Measurements from ENCODE around the gene KRTAP10-5.

KRTAP10-5 gene

DNA sequence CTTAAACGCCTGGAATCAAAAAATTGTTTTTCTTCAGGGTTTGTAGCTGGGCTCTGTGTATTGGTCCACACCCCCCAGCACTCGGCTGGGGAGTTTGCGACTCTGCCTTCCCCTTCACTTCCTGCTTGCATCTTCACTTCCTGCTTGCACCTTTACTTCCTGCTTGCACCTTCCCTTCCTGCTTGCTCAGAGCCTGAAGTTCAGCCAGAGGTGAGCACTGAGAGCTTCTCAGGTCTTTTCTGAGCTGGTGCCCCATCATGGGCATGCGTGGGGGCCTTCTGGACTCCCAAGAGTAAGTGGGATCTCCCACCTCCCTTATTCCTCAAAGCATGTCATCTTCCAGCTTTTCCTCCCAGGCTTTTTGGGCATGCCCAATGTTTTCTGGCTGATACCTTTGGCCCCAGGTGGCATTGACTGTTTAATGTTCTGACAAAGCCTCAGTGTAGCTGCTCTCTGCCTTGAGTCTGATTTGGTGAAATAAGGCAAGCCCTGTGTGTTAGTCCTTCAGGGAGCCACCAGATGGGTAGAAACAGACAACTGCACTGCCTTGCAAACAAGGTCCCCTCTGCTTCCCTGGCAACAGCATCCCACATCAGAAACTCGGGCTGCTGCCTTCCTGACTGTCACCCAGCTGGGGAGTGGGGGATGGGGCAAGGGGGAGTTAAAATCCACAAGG lies 32.6 kb downstream of the KRTAP10-5 start:
- no peak for DNase-seq

DNA sequence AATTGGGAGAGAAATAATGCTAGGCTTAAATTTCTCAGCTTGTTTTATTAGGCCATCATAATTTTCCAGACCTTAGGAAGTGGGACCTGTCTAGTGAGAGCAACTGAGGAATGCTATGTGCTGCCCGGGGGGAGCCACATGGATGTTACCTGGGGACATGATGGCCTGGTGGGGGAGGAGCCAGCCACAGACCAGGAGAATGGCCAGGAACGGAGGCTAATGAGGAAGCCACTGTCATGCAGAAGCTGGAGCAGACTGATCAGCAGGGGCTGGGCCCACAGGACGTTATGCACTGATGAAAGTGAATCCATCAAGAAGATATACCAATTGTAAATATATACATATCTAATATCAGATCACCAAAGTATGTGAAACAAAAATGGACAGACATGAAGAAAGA lies 35.8 kb downstream of the KRTAP10-5 start:
- DNase-seq = no peak

DNA sequence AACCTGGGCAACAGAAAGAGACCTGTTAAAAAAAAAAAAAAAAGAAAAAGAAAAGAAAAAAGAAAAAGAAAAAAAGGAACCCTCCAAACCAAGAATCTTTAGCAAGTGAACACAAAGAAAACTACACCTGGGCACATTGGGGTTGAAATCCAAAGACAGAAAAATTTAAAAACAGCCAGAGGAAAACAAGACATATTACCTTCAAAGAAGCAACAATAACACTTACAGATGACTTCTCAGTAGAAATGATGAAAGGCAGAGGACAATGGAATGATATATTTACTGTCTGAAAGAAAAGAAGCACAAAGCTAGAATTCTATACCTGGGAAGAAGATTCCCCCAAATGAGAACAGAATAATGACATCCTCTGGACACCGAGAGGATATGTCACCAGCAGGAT lies 37.7 kb downstream of the KRTAP10-5 start:
- no peak for DNase-seq

DNA sequence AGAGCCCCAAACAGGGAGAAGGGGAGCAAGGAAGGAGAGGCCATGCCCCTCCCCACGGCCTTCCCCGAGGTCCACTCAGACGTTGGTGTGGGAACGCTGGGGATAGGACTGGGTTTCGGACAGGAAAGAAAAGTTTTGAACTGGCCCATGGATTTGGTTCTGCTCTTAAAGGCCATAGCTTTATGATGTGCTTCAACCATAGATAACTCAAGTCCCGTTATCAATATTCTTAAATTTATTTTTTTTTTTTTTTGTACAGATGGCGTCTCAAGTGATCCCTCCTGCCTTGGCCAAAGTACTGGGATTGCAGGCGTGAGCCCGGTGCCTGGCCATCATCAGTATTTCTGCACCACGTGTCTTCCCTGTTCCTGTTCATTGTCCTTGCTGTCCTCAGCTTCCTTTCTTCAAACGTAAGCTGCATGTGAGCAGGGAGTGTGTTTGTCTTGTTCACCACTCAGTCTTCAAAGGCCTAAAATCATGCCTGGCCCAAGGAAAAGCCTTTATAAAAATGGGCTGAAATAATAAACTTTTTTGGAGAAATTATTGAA lies 39.6 kb downstream of the KRTAP10-5 start:
- no peak for DNase-seq

DNA sequence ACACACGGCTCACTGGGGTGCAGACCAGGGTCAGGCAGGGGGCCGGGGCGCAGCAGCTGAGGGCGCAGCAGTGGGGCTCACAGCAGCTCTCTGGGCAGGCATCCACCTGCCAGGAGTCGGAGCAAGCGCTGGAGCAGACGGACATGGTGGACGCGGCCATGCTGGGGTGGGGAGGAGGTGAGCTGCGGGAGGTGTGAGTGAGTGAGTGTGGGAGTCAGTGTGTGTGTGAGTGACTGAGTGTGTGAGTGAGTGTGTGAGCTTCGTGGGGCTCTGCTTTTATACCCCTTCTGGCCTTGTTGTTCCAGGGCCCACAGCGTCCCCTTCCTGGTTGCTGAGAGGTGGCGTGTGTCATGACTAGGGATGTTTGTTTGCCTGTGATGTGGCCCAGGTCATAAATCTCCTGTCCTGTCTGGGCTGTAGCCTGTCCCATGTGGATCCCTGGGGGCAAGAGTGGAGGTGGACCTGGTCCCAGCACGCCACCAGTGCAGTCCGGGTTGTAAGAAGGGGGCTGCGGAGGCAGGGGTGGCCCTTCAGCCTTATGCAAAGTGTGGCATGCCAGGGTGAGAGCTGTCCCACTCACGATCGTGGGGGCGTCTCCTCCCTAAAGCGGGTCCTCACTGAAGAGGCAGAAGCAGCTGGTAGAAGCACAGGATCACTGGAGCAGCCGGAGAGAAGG lies 40.3 kb downstream of the KRTAP10-5 start, which contains the start of gene KRTAP10-1:
Gene KRTAP10-1 (minus strand): TSS at position 205 of the 676 bp plus-strand sequence. CDS start 45 bp downstream, at position 160.
- no peak for DNase-seq

DNA sequence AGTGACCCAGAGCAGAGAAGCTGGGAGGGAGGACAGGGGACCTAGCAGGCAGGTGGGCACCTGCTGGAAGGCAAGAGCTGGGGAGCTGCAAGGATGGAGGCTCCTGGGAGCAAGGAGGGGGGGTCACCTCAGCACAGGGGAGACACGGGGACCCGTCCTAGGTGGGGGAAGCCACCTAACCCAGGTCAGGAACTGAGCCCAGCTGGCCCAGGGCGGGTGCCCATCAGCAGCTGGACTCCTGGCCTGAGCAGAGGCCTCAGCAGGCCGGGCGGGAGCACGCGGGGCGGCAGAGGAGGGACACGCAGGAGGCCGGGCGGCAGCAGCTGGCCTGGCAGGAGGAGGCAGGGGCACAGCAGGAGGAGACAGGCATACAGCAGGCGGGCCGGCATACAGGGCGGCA lies 41.4 kb downstream of the KRTAP10-5 start:
- DNase-seq = no peak

DNA sequence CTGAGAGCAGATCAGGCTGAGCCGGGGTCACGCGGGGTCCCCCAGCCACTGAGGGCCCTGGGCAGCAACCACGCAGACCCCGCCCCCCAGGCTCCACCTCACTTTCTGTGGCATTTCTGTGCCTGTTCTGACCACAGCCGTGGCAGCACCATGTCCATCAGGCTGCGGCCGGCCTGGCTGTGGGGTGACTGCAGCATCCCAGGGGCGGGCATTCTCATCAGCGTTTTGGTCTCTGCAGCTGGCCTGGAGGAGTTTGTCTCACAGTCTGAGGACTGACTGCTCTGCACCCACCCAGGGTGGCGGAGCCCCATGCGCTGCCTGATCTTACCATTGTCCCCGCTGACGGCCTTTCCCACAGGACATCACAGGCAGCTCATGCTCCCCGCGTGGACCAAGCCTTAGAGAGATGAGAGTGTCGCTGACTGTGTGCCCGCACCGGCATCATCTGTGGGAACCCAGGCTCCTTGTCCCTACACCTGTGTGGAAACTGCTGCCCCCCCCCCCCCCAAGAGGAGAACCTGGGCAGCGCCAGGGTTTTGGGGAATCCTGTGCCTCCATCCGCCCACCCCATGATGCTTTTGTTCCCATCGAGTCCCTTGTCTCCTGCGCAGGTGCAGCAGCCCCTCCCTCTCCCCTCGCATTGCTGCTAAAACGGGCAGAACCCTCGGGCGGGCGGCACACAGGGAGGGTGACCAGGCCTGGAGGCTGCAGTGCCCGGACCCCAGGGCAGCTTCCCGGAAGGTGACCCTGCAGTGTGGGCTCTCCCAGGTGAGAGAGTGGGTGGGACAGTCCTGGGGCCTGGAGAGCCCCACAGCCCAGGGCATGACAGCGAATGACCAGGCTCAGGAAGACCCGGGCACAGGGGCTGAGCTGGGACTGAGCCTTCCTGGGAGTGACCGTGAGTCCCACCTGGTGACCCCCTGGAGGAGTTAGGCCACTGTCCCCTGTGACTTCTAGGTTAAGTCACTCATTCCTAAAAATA lies 42.2 kb downstream of the KRTAP10-5 start:
- no peak for DNase-seq

DNA sequence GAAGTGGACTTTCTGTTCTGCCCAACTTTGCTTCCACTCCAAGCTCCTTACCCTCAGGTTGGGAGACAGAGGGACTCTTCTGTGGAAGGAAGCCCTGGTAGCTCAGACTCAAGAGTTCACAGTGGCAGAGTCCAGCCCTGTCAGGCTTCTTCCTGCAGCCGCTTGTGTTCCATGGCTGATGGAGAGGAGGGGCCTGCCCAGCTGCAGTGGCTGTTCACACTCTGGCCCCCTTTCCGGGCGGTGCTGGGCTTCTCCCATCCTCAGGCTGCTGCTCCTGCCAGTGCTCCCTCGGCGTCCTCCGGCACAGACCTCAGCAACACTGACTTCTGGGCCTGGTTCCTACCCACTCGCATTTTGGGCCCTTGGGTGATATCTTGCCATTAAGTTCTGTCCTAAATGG lies 44.4 kb downstream of the KRTAP10-5 start:
- DNase-seq = no peak

DNA sequence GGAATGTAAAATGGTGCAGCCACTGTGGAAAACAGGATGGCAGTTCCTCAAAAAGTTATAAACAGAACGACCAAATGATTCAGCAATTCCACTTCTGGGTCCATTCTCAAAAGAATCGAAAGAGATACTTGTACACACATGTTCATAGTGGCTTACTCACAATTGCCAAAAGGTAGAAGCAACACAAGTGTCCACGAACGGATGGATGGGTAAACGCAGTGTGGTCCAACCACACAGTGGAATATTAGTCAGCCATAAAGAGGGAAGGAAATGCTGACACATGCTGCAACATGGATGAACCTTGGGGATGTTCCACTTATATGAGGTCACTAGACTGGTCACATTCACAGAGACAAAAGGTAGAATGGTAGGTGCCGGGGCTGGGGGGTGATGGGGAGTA lies 45.7 kb downstream of the KRTAP10-5 start:
- DNase-seq = no peak

DNA sequence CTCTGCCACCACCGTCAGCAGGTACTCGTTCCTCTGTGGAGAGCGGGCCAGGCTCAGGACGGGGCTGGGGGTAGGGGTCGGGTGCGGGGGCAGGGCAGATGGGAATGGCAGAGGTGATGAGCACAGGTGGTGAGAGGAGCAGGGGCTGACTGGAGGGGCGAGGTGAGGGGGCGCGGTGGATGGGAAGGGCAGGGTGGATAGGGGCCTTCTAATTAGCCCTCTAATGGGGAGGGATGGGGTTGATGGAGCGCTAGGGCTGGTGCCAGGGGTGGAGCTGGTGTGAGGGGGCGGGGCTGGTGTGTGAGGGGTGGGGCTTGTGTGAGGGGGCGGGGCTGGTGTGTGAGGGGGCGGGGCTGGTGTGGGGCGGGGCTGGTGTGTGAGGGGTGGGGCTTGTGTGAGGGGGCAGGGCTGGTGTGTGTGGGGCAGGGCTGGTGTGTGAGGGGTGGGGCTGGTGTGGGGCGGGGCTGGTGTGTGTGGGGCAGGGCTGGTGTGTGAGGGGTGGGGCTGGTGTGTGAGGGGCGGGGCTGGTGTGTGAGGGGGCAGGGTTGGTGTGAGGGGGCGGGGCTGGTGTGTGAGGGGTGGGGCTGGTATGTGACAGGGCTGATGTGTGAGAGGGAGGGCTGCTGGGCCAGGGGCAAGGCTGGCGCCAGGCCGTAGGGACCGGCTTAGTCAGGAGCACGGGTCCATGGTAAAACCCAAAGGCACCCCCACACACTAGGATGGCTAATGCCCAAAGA lies 46.3 kb downstream of the KRTAP10-5 start:
- no peak for DNase-seq

DNA sequence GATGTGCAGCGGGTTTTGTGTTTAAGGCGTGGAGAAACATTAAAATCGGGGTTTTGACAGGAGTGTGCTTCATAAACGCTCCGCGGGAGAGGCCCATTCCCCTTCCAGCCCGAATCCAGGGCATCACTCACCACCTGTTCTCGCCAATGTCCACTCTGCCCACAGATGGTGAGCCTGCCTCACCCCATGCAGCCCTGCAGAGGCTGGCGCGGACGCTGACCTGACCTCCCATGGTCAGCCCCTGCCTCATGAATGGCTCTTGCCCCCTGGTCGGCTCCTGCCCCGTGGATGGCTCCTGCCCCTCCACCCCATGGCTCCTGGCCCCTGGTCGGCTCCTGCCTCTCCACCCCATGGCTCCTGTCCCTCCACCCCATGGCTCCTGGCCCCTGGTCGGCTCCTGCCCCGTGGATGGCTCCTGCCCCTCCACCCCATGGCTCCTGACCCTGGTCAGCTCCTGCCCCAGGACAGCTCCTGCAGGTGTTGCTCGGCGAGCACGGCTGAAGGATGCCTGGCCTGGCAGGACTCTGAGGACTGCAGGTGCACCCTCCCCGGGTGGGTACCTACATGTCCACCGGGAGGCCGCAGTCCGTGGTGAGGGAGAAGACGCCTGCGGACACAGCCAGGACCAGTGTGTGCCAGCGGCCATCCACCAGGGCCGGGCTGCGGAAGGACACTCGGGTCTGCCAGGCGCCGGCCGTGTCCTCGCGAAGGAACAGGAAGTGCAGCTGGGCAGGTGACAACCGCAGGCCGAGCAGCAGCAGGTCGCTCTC lies 47.1 kb downstream of the KRTAP10-5 start:
- no peak for DNase-seq

DNA sequence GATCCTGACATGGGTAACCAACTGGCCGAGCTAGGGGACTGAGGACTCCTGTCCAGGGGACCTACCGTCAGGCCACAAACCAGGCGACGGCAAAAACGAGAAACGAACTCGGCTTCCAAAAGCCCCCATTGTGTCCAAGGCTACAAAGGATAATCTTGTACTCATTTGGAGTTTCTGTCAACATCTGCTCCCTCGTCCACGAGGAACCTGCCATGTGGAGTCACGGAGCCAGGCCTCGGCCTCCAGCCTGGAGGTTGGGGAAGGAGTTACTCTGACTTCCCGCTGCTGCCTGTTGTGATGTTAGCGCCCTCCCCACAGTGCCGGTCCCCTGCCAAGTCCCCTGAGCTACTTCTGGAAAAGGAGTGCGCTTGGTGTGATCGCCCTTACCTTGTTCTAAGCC lies 47.7 kb downstream of the KRTAP10-5 start:
- no peak for DNase-seq

DNA sequence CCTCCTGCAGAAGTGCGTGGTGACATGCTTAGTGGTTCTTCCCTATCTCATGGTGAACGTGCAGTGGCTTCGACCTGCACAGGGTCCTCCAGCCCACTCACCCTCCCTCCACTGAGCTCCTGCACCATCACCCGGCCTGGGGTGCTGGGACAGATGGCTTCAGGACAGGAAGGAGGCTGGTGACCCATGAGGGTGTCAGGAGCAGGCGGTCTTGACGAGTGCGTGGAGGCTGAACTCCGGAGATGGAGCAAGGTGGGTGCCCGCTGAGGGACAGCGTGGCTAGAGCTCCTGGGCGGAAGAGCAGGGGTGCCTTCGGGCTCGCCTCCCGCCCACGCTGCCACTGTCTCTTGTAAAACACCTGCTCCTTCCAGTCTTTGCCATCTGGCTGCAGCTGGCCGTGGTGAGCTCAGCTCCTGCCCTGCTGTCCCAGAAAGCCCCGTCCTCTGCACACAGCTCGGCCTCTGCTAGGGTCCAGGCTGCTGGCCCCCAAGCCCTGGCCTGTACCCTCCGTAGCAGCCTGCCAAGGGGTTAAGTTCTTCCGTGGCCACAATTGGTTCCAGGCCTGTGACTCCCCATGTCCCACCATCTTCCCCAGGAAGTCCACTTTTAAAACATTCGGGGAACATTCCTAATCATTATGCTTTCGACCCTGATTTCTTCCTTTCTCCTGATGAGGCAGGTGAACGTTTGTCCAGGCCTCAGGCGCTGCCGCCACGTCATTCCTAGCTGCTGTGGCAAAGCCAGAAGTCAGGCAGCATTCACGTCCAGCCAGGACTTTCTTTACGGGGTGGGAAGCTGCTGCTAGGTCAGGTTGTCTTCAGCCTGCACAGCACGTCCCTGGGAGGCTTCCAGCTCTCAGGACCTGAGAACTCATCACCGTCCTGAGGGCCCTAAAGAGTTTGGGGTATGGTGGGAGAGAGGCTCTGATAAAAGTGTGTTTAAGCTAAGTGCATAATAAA lies 48.5 kb downstream of the KRTAP10-5 start:
- no peak for DNase-seq

DNA sequence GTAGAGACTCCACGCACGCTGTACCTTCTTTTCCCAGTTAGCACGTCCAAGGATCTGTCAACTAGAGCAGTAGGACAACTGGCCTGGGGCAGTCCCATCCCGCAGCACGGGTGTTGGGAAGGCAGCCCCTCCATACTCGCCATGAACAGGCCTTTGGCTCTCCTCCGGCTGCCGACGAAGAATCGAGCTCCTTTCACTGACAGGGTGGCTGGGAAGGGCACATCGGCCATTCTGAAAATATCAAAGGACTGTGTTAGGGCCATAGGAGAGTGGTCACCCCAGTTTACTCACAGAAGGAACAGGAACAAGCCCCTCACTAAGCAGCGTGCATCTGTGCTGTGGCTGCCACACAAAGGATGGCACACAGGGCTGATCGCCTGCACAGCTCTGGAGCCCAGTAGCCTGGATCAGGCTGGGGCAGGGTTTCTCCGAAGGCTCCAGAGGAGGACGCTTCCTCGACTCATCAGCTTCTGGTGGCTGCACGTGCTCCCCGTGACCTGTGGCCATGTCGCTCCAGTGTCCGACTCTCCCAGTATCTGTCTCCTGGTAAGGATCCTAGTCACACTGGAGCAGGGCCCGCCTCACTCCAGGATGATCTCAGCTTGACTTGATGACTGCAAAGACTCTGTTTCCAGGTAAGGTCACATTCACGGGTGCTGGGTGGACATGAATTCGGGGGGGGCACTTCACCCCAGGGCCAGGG lies 49.4 kb downstream of the KRTAP10-5 start:
- no peak for DNase-seq

DNA sequence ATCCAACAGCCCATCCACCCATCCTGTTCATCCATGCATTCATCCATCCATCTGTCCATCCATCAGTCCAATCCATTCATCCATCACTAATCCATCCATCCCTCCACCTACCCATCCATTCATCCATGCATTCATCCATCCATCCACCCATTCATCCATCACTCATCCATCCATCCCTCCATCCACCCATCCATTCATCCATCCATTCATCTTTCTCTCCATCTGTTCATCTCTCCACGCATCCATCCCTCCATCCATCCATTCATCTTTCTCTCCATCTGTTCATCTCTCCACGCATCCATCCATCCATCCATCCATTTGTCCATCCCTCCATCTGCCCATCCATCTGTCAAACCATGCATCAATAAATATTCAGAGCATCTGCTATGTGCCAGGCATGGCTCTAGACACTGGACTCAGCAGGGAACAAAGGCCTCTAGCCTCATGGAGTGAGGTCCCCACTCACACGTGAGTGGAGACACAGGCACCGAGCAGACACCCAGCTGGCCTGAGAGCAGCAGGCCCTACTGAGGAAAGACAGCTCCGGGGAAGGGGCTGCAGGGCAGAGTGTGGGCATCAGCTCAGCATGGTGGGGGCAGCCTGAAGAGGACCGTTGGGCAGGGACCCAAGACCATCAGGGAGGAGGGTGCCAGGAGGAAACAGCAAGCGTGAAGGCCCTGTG lies 50.0 kb downstream of the KRTAP10-5 start:
- DNase-seq = no peak

DNA sequence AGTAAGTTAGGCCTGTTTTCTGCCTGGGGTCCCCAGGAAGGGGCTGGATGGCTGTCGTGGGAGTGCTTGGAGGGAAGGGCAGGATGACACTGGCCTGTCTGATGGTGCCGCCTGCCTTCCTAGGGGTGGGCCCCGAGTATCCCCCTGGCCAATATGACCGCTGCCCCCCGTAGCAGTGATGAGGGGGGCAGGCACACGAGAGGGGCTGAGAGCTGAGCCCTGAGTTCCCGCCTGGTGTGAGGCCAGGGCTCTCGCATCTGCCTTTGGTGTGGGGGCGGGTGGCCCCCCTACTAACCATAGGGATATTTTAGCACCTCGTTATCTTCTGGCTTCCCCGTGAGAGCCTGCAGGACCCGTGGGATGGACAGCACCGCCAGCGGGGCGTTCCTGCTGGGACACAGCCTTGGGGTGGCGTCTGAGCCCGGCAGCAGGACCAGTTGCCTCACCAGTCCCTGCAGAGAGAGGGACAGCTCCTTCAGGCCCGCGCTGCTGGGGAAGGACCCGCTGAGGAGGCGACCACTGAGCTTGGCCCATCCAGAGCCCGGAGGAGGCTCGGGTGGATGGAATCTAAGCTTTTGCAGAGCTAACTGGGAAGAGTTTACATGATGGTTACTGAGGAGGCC lies 50.8 kb downstream of the KRTAP10-5 start:
- DNase-seq = no peak
